ENCODE measurements around the gene L1CAM.

Gene L1CAM

GRCh38 chrX:153925387-153925738 is 39.4 kb upstream of the L1CAM start:
- DNase-seq (ENCODE audit: low read depth), result no peak

- no peak for DNase-seq (ENCODE audit: low read depth)
These were observed 38.3 kb upstream of the L1CAM start for GRCh38 chrX:153924149-153924861.

GRCh38 chrX:153922932-153923857 is 37.2 kb upstream of the L1CAM start:
- no peak for DNase-seq (ENCODE audit: low read depth)

GRCh38 chrX:153921511-153922446 is 35.8 kb upstream of the L1CAM start:
- DNase-seq (ENCODE audit: low read depth), result no peak

DNA sequence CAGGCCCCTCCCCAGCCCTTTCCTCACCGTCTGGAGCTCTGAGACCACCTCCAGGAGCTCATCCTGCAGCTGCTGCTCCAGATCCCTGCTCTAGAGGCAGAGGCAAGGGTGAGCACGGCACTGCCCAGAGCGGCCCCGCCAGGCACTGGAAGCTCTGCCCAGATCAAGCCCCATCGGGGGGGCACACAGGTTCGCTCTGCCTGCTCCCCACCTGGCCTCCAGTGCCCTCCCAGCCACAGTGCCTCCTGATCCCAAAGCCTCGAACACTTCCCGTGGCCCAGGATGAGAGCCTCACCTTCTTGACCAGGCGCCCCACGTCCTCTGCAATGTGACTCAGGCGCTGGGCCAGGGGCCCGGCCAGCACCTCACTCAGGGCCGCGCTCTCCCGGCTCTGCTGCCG is 35.1 kb upstream of the L1CAM start:
- no peak for DNase-seq (ENCODE audit: low read depth)

- DNase-seq (ENCODE audit: low read depth), result no peak
These were observed 34.6 kb upstream of the L1CAM start for GRCh38 chrX:153920546-153920945.

GRCh38 chrX:153919281-153919680 is 33.3 kb upstream of the L1CAM start:
- no peak for DNase-seq (ENCODE audit: low read depth)

DNA sequence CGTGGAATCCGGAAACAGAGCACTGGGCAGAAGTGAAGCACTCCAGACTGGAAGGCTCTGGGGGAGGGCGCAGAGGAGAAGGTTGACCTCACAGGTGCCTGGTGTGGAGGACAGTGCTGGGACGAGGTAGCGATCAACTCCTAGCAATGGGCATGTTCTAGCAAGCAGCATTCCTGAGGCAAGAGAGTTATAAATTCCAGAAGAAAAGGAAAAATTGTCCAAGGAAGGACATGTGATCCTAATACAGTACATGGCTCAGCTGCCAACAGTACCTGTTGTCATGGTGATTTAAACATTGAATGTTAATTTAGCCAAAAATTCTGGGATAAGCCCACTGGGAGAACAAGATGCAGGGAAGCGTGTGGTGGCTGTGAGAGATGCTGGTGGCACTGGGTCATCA is 31.9 kb upstream of the L1CAM start:
- no peak for DNase-seq (ENCODE audit: low read depth)

DNA sequence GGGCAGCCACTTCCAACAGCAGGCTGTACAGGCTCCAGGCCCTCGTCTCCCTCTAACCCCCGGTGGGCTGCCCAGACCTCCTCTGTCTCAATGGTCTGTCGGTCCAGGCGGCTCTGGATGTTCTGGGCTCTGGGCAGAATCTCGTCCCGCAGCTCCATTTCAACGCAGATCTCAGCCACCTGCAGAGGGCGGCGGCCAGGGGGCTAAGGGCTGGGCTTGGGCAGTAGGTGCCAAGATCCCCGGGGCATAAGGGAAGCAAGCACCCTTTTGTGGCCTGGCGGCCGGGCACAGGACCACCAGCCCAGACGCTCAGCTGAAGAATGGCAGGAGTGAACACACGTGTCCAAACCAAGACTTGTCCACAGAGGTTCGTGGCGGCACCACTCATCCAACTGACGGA is 27.7 kb upstream of the L1CAM start:
- no peak for DNase-seq (ENCODE audit: low read depth)

DNA sequence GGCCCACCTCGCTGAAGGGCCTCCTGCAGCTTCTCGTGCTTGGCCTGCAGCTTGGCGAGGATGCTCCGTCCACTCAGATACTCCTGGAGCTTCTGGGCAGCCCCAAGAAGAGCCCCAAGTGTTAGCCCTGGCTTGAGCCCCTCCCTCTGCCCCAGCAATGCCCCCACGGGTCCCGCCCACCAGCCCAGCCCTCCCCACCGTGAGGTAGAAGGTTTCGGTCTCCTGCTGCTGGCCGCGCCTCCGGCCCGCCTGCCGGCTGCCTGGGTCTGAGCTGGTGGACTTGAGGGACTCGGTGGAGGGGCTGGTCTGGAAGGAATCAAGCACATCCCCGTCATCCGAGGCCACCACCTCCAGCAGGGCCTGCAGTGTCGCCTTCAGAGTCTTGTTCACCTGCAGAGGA is 27.2 kb upstream of the L1CAM start:
- DNase-seq (ENCODE audit: low read depth), result no peak

DNA sequence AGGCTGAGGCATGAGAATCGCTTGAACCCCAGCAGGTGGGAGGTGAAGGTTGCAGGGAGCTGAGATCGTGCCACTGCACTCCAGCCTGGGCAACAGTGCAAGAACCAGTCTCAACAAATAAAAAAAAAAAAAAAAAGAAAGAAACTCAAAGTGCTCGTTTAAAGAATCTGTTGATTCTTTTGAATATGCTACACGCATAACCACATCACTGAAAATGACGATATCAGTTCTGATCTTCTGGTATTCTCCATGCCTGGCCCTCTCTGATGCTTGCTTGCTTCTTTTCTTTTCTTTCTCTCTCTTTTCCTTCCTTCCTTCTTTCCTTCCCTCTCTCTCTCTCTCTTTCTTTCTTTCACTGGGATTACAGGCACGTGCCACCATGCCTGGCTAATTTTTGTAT is 25.8 kb upstream of the L1CAM start:
- no peak for DNase-seq (ENCODE audit: low read depth)

DNA sequence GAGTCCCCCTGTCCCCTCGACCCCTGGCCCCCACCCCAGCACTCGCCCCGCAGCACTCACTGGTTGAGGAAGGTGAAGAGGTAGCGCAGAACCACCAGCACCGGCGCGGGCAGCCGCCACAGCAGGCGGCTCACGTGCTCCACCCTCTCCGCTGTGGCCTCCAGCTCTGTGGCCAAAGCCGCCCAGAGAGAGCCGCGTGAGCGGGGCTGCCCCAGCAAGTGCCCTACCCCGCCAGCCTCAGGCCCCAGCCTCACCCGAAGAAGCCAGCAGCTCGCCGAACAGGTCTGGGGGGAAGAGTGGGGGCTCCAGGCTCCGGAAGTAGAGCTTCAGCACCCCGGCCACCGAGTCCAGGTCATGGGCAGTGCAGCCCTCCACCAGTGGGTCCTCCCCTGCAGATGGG is 24.5 kb upstream of the L1CAM start:
- no peak for DNase-seq (ENCODE audit: low read depth)

GRCh38 chrX:153909980-153910360 is 24.0 kb upstream of the L1CAM start:
- no peak for DNase-seq (ENCODE audit: low read depth)

DNA sequence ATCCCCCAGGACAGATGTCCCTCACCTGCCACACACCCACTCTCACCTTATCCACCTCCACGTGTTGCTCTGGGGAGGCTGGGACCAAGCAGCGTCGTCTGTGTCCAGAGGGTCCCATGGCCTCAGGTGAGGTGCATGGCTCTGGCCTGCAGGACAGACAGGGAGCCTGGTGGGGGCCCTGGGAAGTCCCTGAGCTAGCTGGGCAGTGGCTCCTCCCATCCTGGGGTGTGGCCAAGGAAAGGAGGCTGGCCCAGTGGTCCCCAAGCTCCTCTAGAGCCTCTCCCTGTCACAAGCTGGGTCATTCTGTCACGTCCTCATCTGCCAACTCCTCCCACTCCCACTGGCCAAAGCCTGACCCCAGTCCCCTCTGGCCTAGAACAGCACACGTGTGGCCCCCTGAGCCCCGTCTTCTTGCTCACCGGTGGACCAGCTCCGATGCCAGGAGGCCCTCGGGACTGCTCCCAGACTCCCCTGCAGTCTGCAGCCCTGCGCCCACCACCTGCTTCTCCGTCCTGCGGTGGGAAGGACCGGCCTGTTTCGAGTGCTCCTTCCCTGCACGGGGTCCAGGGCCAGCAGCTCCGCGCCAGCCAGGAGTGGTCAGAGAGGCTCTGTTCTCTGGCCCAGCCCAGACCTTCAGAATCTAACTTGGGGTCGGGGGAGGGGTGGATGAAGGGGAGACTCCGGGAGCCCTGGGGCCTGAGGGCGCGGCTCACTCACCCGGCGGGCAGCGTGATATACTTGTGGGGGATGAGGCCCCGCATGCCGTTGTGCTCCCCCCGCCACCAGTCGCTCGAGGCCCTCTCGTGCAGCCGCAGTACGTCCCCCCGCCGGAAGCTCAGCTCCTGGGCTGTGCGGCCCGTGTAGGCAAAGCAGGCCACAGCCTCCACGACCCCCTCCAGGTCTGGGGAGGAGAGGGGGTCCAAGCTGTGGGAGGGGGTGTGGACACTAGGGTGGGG is 23.3 kb upstream of the L1CAM start:
- no peak for DNase-seq (ENCODE audit: low read depth)

DNA sequence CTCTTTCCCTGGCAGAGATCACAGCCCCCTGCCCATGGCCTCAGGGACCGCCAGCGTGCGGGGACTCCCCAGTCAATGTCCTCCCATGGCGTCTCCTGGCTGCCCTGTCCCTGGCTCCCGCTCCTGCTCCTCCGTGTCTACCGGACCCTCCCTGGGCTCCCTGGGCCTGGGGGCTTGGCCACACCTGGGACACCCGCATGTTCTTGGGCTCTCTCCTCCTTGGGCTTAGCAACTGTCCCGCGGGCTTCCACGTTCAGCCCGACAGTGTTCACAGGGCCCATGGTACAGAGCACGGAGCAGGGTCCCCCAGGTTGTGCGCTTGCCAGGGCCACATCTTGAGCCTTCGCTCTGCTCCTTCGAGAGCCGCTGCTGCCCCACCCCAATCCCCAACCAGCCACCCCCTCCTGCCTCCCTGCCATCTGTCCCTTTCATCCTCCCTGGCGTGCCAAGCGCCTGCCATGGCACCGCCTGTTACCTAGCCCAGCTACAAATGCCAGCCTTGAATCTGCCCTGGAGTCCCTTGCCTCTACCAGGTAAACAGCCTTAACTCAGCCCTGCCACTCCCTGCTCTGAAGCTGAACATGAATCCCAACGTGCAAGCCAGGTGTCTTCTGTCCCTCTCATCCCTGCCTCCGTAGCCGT is 22.4 kb upstream of the L1CAM start:
- no peak for DNase-seq (ENCODE audit: low read depth)

- DNase-seq (ENCODE audit: low read depth), result no peak
These were observed 21.5 kb upstream of the L1CAM start for GRCh38 chrX:153907456-153907855.

- no peak for DNase-seq (ENCODE audit: low read depth)
These were observed 20.3 kb upstream of the L1CAM start for GRCh38 chrX:153906126-153906917.

DNA sequence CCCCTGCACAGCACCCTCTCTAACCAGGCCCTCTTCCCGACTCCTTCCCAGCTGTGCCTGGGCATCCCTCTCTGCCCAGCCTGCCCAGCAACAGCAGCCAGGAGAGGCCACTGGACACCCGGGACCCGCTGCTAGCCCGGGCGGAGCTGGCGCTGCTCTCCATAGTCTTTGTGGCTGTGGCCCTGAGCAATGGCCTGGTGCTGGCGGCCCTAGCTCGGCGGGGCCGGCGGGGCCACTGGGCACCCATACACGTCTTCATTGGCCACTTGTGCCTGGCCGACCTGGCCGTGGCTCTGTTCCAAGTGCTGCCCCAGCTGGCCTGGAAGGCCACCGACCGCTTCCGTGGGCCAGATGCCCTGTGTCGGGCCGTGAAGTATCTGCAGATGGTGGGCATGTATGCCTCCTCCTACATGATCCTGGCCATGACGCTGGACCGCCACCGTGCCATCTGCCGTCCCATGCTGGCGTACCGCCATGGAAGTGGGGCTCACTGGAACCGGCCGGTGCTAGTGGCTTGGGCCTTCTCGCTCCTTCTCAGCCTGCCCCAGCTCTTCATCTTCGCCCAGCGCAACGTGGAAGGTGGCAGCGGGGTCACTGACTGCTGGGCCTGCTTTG is 19.6 kb upstream of the L1CAM start:
- no peak for DNase-seq (ENCODE audit: low read depth)

Measured in GM04503 (cell line).